ENCODE data around the gene CAPN5. TPM values are rescaled to one million over a fixed set of nuclear protein-coding genes. Genes with fewer than 3 reads are reported as not detected.
"Not testable (repeated sequence)": the region's sequence is repeated elsewhere in the genome, so short reads cannot be mapped to it uniquely, and the experiment has no call there.

CAPN5 gene
- polyA plus RNA-seq, 3 donors from 2014 or later: 1.6 to 18.8 (median 6.1) TPM

GRCh38 chr11:77094841-77095365, 28.1 kb downstream of the CAPN5 start:
- Mint-ChIP-seq H3K4me1 (peaks cover 5 to 11% of the 10 kb centered on the region in 2 donors), H3K9me3 (no peaks in the 10 kb centered on the region), H3K4me3 (no peak overlapping the region), H3K36me3 (peaks cover 0 to 3% (median 3%) of the 10 kb centered on the region in 3 donors), H3K27me3 (ENCODE audit: low read depth in 3 of 3) (peaks cover 0 to 3% (median 1%) of the 10 kb centered on the region in 3 donors), H3K27ac (no peak overlapping the region)
- no peak for DNase-seq

GRCh38 chr11:77095551-77096490, 29.1 kb downstream of the CAPN5 start:
- Mint-ChIP-seq H3K4me1 (peaks cover 5 to 10% of the 10 kb centered on the region in 2 donors), H3K27ac (no peak overlapping the region), H3K27me3 (ENCODE audit: low read depth in 3 of 3) (peaks cover 0 to 5% (median 1%) of the 10 kb centered on the region in 3 donors), H3K9me3 (no peaks in the 10 kb centered on the region), H3K4me3 (no peak overlapping the region), H3K36me3 (peaks cover 0 to 3% (median 3%) of the 10 kb centered on the region in 3 donors)
- no peak for DNase-seq

- Mint-ChIP-seq H3K36me3 (no peaks in the 10 kb centered on the region), H3K4me1 (peaks cover 0 to 8% of the 10 kb centered on the region in 2 donors), H3K27me3 (ENCODE audit: low read depth in 3 of 3) (peaks cover 0 to 2% (median 1%) of the 10 kb centered on the region in 3 donors), H3K27ac (no peak overlapping the region), H3K4me3 (no peak overlapping the region), H3K9me3 (no peaks in the 10 kb centered on the region)
- no peak for DNase-seq
Observed at GRCh38 chr11:77096591-77097019, 29.8 kb downstream of the CAPN5 start.

GRCh38 chr11:77097180-77097579, 30.4 kb downstream of the CAPN5 start:
- not testable (repeated sequence) for H3K36me3 Mint-ChIP-seq; H3K27ac Mint-ChIP-seq; H3K27me3 Mint-ChIP-seq (ENCODE audit: low read depth in 3 of 3); H3K4me3 Mint-ChIP-seq; H3K4me1 Mint-ChIP-seq; H3K9me3 Mint-ChIP-seq
- peak in 1 of 3 donors; percentile 12 for DNase-seq

- Mint-ChIP-seq H3K4me1 (peaks cover 0 to 8% of the 10 kb centered on the region in 2 donors), H3K27ac (no peak overlapping the region), H3K27me3 (ENCODE audit: low read depth in 3 of 3) (peaks cover 0 to 3% (median 2%) of the 10 kb centered on the region in 3 donors), H3K4me3 (no peak overlapping the region), H3K36me3 (peaks cover 0 to 9% (median 0%) of the 10 kb centered on the region in 3 donors), H3K9me3 (no peaks in the 10 kb centered on the region)
- no peak for DNase-seq
Observed at GRCh38 chr11:77100166-77101042, 33.6 kb downstream of the CAPN5 start.

GRCh38 chr11:77101043-77101537, 34.3 kb downstream of the CAPN5 start:
- Mint-ChIP-seq H3K4me3 (no peak overlapping the region), H3K27ac (peak overlapping the region in 1 of 6 donors; percentile 6), H3K4me1 (peaks cover 0 to 6% of the 10 kb centered on the region in 2 donors), H3K36me3 (peaks cover 0 to 9% (median 0%) of the 10 kb centered on the region in 3 donors), H3K27me3 (ENCODE audit: low read depth in 3 of 3) (peaks cover 0 to 3% (median 2%) of the 10 kb centered on the region in 3 donors), H3K9me3 (no peaks in the 10 kb centered on the region)
- peak in 1 of 3 donors; percentile 10 for DNase-seq

GRCh38 chr11:77102246-77103210, 35.8 kb downstream of the CAPN5 start, which contains the start of gene OMP:
Gene OMP (plus strand): TSS chr11:77102840. CDS start chr11:77102840, 0 bp downstream.
- H3K27ac Mint-ChIP-seq: no peak within 1 kb of the TSS
- H3K4me1 Mint-ChIP-seq: peaks cover 0 to 2% of the 10 kb centered on the region in 2 donors
- DNase-seq: no peak
- no peaks in the 10 kb centered on the region for H3K9me3 Mint-ChIP-seq
- peaks cover 0 to 3% (median 2%) of the 10 kb centered on the region in 3 donors for H3K27me3 Mint-ChIP-seq (ENCODE audit: low read depth in 3 of 3)
- H3K36me3 Mint-ChIP-seq: peaks cover 0 to 9% (median 0%) of the 10 kb centered on the region in 3 donors
- H3K4me3 Mint-ChIP-seq: no peak within 1 kb of the TSS

- no peak for DNase-seq
- Mint-ChIP-seq H3K36me3 (peaks cover 0 to 9% (median 0%) of the 10 kb centered on the region in 3 donors), H3K27me3 (ENCODE audit: low read depth in 3 of 3) (peaks cover 2 to 3% (median 2%) of the 10 kb centered on the region in 3 donors), H3K4me1 (peaks cover 0 to 5% of the 10 kb centered on the region in 2 donors), H3K27ac (no peak overlapping the region), H3K4me3 (no peak overlapping the region), H3K9me3 (no peaks in the 10 kb centered on the region)
Observed at GRCh38 chr11:77103319-77103718, 36.5 kb downstream of the CAPN5 start.

- H3K36me3 Mint-ChIP-seq: peaks cover 0 to 9% (median 0%) of the 10 kb centered on the region in 3 donors
- no peak overlapping the region for H3K4me3 Mint-ChIP-seq
- H3K27ac Mint-ChIP-seq: no peak overlapping the region
- no peaks in the 10 kb centered on the region for H3K9me3 Mint-ChIP-seq
- H3K27me3 Mint-ChIP-seq (ENCODE audit: low read depth in 3 of 3): peaks cover 2 to 3% (median 2%) of the 10 kb centered on the region in 3 donors
- H3K4me1 Mint-ChIP-seq: peaks cover 0 to 6% of the 10 kb centered on the region in 2 donors
- no peak for DNase-seq
Observed at GRCh38 chr11:77104727-77105126, 38.0 kb downstream of the CAPN5 start.

- H3K4me1 Mint-ChIP-seq: peaks cover 0 to 6% of the 10 kb centered on the region in 2 donors
- H3K27me3 Mint-ChIP-seq (ENCODE audit: low read depth in 3 of 3): peaks cover 0 to 3% (median 2%) of the 10 kb centered on the region in 3 donors
- no peak overlapping the region for H3K4me3 Mint-ChIP-seq
- peaks cover 0 to 9% (median 0%) of the 10 kb centered on the region in 3 donors for H3K36me3 Mint-ChIP-seq
- H3K27ac Mint-ChIP-seq: no peak overlapping the region
- DNase-seq: no peak
- no peaks in the 10 kb centered on the region for H3K9me3 Mint-ChIP-seq
Observed at GRCh38 chr11:77106321-77106720, 39.5 kb downstream of the CAPN5 start.

- peaks cover 0 to 9% (median 0%) of the 10 kb centered on the region in 3 donors for H3K36me3 Mint-ChIP-seq
- no peak for DNase-seq
- peaks cover 0 to 3% (median 2%) of the 10 kb centered on the region in 3 donors for H3K27me3 Mint-ChIP-seq (ENCODE audit: low read depth in 3 of 3)
- H3K4me3 Mint-ChIP-seq: no peak overlapping the region
- no peak overlapping the region for H3K27ac Mint-ChIP-seq
- H3K4me1 Mint-ChIP-seq: peaks cover 0 to 6% of the 10 kb centered on the region in 2 donors
- H3K9me3 Mint-ChIP-seq: no peaks in the 10 kb centered on the region
Observed at GRCh38 chr11:77106759-77107158, 40.0 kb downstream of the CAPN5 start.

- no peak overlapping the region for H3K4me3 Mint-ChIP-seq
- DNase-seq: no peak
- peaks cover 0 to 6% of the 10 kb centered on the region in 2 donors for H3K4me1 Mint-ChIP-seq
- peaks cover 0 to 3% (median 2%) of the 10 kb centered on the region in 3 donors for H3K27me3 Mint-ChIP-seq (ENCODE audit: low read depth in 3 of 3)
- H3K9me3 Mint-ChIP-seq: no peaks in the 10 kb centered on the region
- peaks cover 0 to 9% (median 0%) of the 10 kb centered on the region in 3 donors for H3K36me3 Mint-ChIP-seq
- no peak overlapping the region for H3K27ac Mint-ChIP-seq
Observed at GRCh38 chr11:77107950-77108349, 41.2 kb downstream of the CAPN5 start.

Data from immature natural killer cell (primary cell).